GM19035 (cell line): ENCODE data around the gene FAM161A.
"Not testable (repeated sequence)": the region's sequence is repeated elsewhere in the genome, so short reads cannot be mapped to it uniquely, and the experiment has no call there.

Experiments
- ATAC-seq: cut with Tn5 transposase; IDR thresholded peaks from one replicate; pipeline ENCODE4 v1.9.1; 2021; ENCODE audit not compliant: unreplicated experiment

The FAM161A gene, protein sequence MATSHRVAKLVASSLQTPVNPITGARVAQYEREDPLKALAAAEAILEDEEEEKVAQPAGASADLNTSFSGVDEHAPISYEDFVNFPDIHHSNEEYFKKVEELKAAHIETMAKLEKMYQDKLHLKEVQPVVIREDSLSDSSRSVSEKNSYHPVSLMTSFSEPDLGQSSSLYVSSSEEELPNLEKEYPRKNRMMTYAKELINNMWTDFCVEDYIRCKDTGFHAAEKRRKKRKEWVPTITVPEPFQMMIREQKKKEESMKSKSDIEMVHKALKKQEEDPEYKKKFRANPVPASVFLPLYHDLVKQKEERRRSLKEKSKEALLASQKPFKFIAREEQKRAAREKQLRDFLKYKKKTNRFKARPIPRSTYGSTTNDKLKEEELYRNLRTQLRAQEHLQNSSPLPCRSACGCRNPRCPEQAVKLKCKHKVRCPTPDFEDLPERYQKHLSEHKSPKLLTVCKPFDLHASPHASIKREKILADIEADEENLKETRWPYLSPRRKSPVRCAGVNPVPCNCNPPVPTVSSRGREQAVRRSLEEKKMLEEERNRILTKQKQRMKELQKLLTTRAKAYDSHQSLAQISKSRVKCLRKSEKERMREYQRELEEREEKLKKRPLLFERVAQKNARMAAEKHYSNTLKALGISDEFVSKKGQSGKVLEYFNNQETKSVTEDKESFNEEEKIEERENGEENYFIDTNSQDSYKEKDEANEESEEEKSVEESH

DNA sequence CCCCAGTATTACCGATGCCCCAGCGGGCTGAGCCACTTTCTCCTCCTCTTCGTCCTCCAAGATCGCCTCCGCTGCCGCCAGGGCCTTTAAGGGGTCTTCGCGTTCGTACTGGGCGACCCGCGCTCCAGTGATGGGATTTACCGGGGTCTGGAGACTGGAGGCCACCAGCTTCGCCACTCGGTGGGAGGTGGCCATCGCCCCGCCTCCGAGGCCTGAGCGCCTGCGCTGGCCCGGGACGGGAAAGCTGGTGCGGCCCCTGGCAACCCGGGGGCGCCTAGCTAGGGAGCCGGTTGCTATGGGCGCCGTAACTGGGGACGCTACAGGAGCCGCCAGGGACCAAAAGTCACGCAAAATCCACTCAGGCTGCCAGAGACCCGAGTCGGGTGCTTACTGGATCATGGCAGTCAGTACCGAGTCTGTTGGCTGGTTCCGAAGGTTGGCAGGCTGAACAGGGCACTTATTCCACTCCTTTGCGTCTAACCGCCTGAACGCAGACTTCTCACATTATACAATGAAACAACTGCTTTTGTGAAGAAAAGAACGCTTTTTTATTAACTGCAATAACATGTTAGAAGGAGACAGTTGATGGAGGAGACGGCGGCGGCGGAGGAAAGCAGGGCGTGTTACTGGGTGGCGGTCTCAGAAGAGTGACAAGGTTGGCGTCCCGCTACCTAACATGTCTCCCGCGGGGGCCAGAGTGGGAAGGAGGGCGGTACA is at the start of gene FAM161A:
FAM161A (minus strand) TSS at position 214 of the 717 bp plus-strand sequence; CDS start at position 195, 19 bp downstream.
- ATAC-seq: peak; percentile 83

- no peak for ATAC-seq
Measured at GRCh38 chr2:61900281-61900680, 46.4 kb upstream of the FAM161A start.

DNA sequence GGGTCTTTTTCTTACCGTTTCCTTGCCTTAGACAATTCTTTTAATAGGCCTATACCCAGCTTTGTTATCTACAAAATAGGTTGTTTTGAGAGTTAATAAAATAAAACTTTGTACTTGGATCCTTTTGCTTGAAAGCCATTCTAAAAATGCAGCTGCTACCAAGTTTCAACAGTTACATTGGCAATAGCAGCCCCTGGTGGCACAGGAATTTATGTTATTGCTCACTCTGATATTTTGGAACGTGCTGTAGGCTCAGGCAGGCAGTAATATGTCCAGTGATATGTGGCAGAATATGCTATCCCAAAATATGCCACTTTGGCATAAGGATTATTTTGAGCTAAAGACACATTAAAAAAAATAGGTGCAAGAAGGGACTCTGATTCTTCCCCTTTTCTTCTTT is 45.0 kb upstream of the FAM161A start:
- ATAC-seq: no peak

GRCh38 chr2:61888267-61889055 is 34.6 kb upstream of the FAM161A start, which contains the start of gene CCT4:
CCT4 (minus strand) TSS chr2:61888656; CDS start chr2:61888507, 149 bp downstream.
- peak; percentile 81 for ATAC-seq

GRCh38 chr2:61887717-61888266 is 33.9 kb upstream of the FAM161A start:
- no peak for ATAC-seq

- no peak for ATAC-seq
Measured at GRCh38 chr2:61885896-61886603, 32.2 kb upstream of the FAM161A start.

- ATAC-seq: no peak
Measured at GRCh38 chr2:61882850-61883249, 29.0 kb upstream of the FAM161A start.

GRCh38 chr2:61879351-61879750 is 25.5 kb upstream of the FAM161A start:
- not testable (repeated sequence) for ATAC-seq

GRCh38 chr2:61878761-61879160 is 24.9 kb upstream of the FAM161A start:
- no peak for ATAC-seq

- ATAC-seq: no peak
Measured at GRCh38 chr2:61877571-61878245, 23.8 kb upstream of the FAM161A start.

- ATAC-seq: no peak
Measured at GRCh38 chr2:61876400-61876799, 22.5 kb upstream of the FAM161A start.

DNA sequence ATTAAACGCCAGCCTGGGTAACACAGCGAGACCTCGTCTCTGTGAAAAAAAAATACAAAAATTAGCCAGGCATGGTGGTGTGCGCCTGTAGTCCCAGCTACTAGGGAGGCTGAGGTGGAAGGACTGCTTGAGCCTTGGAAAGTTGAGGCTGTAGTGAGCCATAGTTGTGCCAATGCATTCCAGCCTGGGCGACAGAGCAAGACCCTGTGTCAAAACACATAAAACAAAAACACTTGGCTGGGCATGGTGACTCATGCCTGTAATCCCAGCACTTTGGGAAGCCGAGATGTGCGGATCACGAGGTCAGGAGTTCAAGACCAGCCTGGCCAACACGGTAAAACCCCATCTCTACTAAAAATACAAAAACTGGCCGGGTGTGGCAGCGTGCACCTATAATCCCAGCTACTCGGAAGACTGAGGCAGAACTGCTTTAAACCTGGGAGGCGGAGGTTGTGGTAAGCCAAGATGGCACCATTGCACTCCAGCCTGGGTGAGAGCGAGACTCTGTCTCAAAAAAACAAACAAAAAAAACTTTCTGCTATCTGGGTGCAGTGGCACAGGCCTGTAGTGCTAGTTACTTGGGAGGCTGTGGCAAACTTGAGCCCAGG is 12.7 kb upstream of the FAM161A start:
- ATAC-seq: not testable (repeated sequence)

- ATAC-seq: no peak
Measured at GRCh38 chr2:61862085-61862484, 8.2 kb upstream of the FAM161A start.

GRCh38 chr2:61857224-61857623 is 3.4 kb upstream of the FAM161A start:
- no peak for ATAC-seq

- ATAC-seq: no peak
Measured at GRCh38 chr2:61855318-61855613, 1.4 kb upstream of the FAM161A start.

DNA sequence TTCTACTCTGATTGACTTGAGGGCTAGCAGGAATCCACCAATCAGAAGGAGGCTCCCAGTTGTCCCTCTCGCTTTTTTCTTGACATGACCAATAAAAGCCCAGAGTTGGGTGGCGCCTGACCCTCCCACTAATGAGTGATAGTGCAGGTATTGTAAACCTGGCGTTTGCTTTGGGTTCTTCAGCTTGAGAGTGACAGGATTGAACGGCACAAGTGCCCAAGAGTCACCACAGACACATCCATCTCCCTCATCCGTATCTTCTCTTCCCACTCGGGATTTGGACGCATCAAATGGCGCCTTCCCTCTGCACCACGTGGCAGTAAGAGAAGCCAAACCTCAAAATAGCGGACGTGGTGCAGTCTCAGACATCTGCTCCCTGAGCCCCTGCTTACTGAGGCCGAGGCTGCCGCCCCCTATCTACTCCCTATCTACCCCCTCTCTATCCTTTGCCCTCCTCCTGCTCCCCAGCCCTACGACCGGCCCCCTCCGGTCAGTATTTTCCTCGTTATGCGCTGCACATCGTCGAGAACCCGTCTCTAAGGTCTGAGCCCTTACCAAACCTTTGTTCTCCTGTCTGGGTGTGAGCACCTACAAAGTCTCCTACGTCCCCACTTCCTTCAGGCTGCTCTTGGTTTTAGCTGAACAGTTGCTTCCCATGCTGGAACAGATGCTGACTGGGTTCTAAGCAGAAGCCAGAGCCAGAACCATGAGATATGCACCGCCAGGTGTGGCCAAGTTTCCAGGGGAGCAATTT is 881 bp upstream of the FAM161A start:
- peak; percentile 91 for ATAC-seq

- ATAC-seq: peak; percentile 57
Measured at GRCh38 chr2:61853086-61853846, 594 bp downstream of the FAM161A start.
